ENCODE data around the gene COL16A1.

COL16A1 gene

GRCh38 chr1:31725777-31726535, 22.1 kb upstream of the COL16A1 start (continued):
- TF ChIP-seq PRDM10 (tag by site-specific recombination; IDR thresholded peaks at IDR 0.05) (peak; percentile 61), ZNF157 (tag by site-specific recombination; IDR thresholded peaks at IDR 0.05) (no peak), GLIS1 (tag by site-specific recombination; IDR thresholded peaks at IDR 0.05) (no peak), ZFP3 (tag by site-specific recombination; IDR thresholded peaks at IDR 0.05; ENCODE audit: low read depth) (no peak), PATZ1 (tag by site-specific recombination; IDR thresholded peaks at IDR 0.05) (0 out of 2 replicates have a peak, but pooled peaks have one; percentile 38), ZNF658 (tag by site-specific recombination; IDR thresholded peaks at IDR 0.05) (no peak), ZFHX2 (tag by site-specific recombination; conservative IDR thresholded peaks at IDR 0.05) (peak; percentile 48), EGR2 (tag by site-specific recombination; IDR thresholded peaks at IDR 0.05; ENCODE audit: low read depth) (peak; percentile 81)

- peaks cover 0 to 26% of the 10 kb centered on the region in 2 experiments; a peak in 2 of 3 replicates for H3K36me3 ChIP-seq (ENCODE audit: control insufficient read depth in 2 of 2, insufficient read depth in 1 of 2, low read length in 2 of 2)
- no peak overlapping the region for H3K4me3 ChIP-seq (ENCODE audit: low read depth, low read length)
- TF ChIP-seq ZNF664 (tag by site-specific recombination; IDR thresholded peaks at IDR 0.05): no peak
- TF ChIP-seq ZNF362 (tag by site-specific recombination; IDR thresholded peaks at IDR 0.05): no peak
- no peak for TF ChIP-seq ZNF157 (tag by site-specific recombination; IDR thresholded peaks at IDR 0.05)
- no peak for TF ChIP-seq ZNF501 (tag by site-specific recombination; IDR thresholded peaks at IDR 0.05)
- no peak for TF ChIP-seq OVOL3 (tag by site-specific recombination; IDR thresholded peaks at IDR 0.05)
- TF ChIP-seq ZNF366 (tag by site-specific recombination; conservative IDR thresholded peaks at IDR 0.05): no peak
- no peak for TF ChIP-seq SP2 (tag by site-specific recombination; IDR thresholded peaks at IDR 0.05)
- TF ChIP-seq ZNF76 (tag by site-specific recombination; IDR thresholded peaks at IDR 0.05; ENCODE audit: borderline replicate concordance, low read depth): no peak
- no peak for TF ChIP-seq ZNF529 (tag by site-specific recombination; IDR thresholded peaks at IDR 0.05; ENCODE audit: insufficient replicate concordance)
- no peak for TF ChIP-seq ZNF239 (tag by site-specific recombination; IDR thresholded peaks at IDR 0.05)
- no peak for TF ChIP-seq ZNF23 (tag by site-specific recombination; IDR thresholded peaks at IDR 0.05; ENCODE audit: borderline replicate concordance)
- TF ChIP-seq HOXD13 (CRISPR knock-in tag; IDR thresholded peaks at IDR 0.05; ENCODE audit: borderline replicate concordance): no peak
- no peak for TF ChIP-seq KLF8 (tag by site-specific recombination; IDR thresholded peaks at IDR 0.05)
- TF ChIP-seq ZBTB7A (tag by site-specific recombination; IDR thresholded peaks at IDR 0.05; ENCODE audit: low read depth): no peak
- TF ChIP-seq ZNF561 (tag by site-specific recombination; IDR thresholded peaks at IDR 0.05; ENCODE audit: borderline replicate concordance): no peak
- TF ChIP-seq MEIS1 (CRISPR knock-in tag; IDR thresholded peaks at IDR 0.05; ENCODE audit: borderline replicate concordance): no peak
- TF ChIP-seq ZNF792 (tag by site-specific recombination; IDR thresholded peaks at IDR 0.05): no peak
- no peak for TF ChIP-seq SCRT2 (tag by site-specific recombination; IDR thresholded peaks at IDR 0.05)
- H3K9me3 ChIP-seq (ENCODE audit: control insufficient read depth, insufficient read depth, low read depth, low read length): no peaks in the 10 kb centered on the region
- no peaks in the 10 kb centered on the region for H3K4me1 ChIP-seq (ENCODE audit: control insufficient read depth, insufficient read depth, low read length)
- no peak overlapping the region for H3K27ac ChIP-seq (ENCODE audit: extremely low read depth, low read depth, low read length)
- ChIA-PET CTCF (interaction anchor here (0.6 to 3.1 kb wide), 4 partner anchors 9 to 85 kb away, joined by 3 to 21 read pairs (median 6); no protein-coding TSS in a partner anchor), POLR2A (no interaction called here)
These were observed 21.3 kb upstream of the COL16A1 start for GRCh38 chr1:31725134-31725533.
